HepG2 (cell line): ENCODE measurements around the gene AKR1A1. TPM values are rescaled to one million over a fixed set of nuclear protein-coding genes. Genes with fewer than 3 reads are reported as not detected.

Experiments
- FOXC1 ChIP-seq: sonication (generic); formaldehyde crosslinking; IDR thresholded peaks from 2 replicates; pipeline ENCODE4 v1.8.0; 2022; ENCODE audit warnings: mild to moderate bottlenecking, missing genetic modification reagents, borderline replicate concordance
- HHEX ChIP-seq: IDR thresholded peaks from 2 replicates; pipeline ENCODE4 v1.6.1; 2016; ENCODE audit warnings: control low read depth
- JUNB ChIP-seq: sonication (generic); formaldehyde crosslinking; IDR thresholded peaks from 2 replicates; pipeline ENCODE4 v1.8.0; 2022; ENCODE audit warnings: missing genetic modification reagents, mild to moderate bottlenecking, borderline replicate concordance
- KLF15 ChIP-seq: sonication (generic); formaldehyde crosslinking; IDR thresholded peaks from 2 replicates; pipeline ENCODE4 v1.8.1; 2023; ENCODE audit warnings: borderline replicate concordance, mild to moderate bottlenecking, inconsistent platforms, missing genetic modification reagents, mixed read lengths
- PHF8 ChIP-seq: sonication (generic); formaldehyde crosslinking; IDR thresholded peaks from 2 replicates; pipeline ENCODE4 v1.5.0; 2020; ENCODE audit warnings: missing genetic modification reagents
- REL ChIP-seq: sonication (generic); formaldehyde crosslinking; conservative IDR thresholded peaks from 2 replicates; pipeline ENCODE4 v1.8.0; 2022; ENCODE audit warnings: mild to moderate bottlenecking, missing genetic modification reagents, moderate library complexity
- SAP130 ChIP-seq: IDR thresholded peaks from 2 replicates; pipeline ENCODE4 v1.6.1; 2016; ENCODE audit warnings: low read depth
- ZBTB2 ChIP-seq: sonication (generic); formaldehyde crosslinking; IDR thresholded peaks from 2 replicates; pipeline ENCODE4 v1.8.0; 2022; ENCODE audit warnings: low read depth, missing genetic modification reagents
- ZBTB37 ChIP-seq: sonication (generic); formaldehyde crosslinking; IDR thresholded peaks from 2 replicates; pipeline ENCODE4 v1.4.0; 2020; ENCODE audit warnings: mild to moderate bottlenecking, missing genetic modification reagents
- ZC3H4 ChIP-seq: sonication (generic); formaldehyde crosslinking; IDR thresholded peaks from 2 replicates; pipeline ENCODE4 v1.4.0; 2020; ENCODE audit warnings: missing genetic modification reagents, borderline replicate concordance
- ZNF407 ChIP-seq: sonication (generic); formaldehyde crosslinking; IDR thresholded peaks from one replicate; pipeline ENCODE4 v1.5.1; 2020; ENCODE audit warnings: mild to moderate bottlenecking, missing genetic modification reagents; ENCODE audit errors: not compliant biosample characterization
- ZNF546 ChIP-seq: sonication (generic); formaldehyde crosslinking; conservative IDR thresholded peaks from 2 replicates; pipeline ENCODE4 v1.8.1; 2023; ENCODE audit warnings: mild to moderate bottlenecking, missing genetic modification reagents
- ZNF7 ChIP-seq: IDR thresholded peaks from 2 replicates; pipeline ENCODE4 v1.6.1; 2016; ENCODE audit warnings: missing biosample characterization, missing genetic modification reagents
- ZNF800 ChIP-seq: sonication (generic); formaldehyde crosslinking; IDR thresholded peaks from 2 replicates; pipeline ENCODE4 v1.4.0; 2020; ENCODE audit warnings: missing genetic modification reagents
- ZSCAN30 ChIP-seq: sonication (generic); formaldehyde crosslinking; IDR thresholded peaks from 2 replicates; pipeline ENCODE4 v1.5.0; 2020; ENCODE audit warnings: mild to moderate bottlenecking, missing genetic modification reagents
- polyA plus RNA-seq, 8 experiments: library from polyadenylated mRNA; depleted of rRNA in 3 of 8; stranded (reverse) in 7 of 8; unstranded in 1 of 8; fragments of >200 nt; fragmentation: Illumina TruSeq in 4 of 8; extraction: Trizol in 4 of 8; gene quantifications; 2 replicates each; pipeline versions ENCODE4 v1.2.1 to v1.2.3, GENCODE V29; 2011 to 2016; ENCODE audit warnings: low read depth in 4 of 8, missing spikeins in 1 of 8, mixed read lengths in 1 of 8; ENCODE audit not compliant: insufficient read depth in 1 of 8
- total RNA-seq, 5 experiments: library from RNA; depleted of rRNA; stranded (reverse); fragments of >200 nt; fragmentation: Illumina TruSeq; extraction: Trizol; gene quantifications; 2 replicates each; pipeline ENCODE4 v1.2.3, GENCODE V29; 2016; ENCODE audit warnings: low read depth in 1 of 5

AKR1A1 gene
- total and polyA plus RNA-seq, 2 of the 13 experiments (the other 11 are each of a cell fraction or from before 2014, with no cell fraction given): 181 to 217 TPM

GRCh38 chr1:45583666-45584350 lies 33.2 kb downstream of the AKR1A1 start, which contains the start of gene NASP (continued):
- TF ChIP-seq PHF8 (CRISPR knock-in tag) (peak; percentile 94), ZNF7 (CRISPR knock-in tag) (no peak; the same call in 1 of the 2 replicates), SAP130 (peak; percentile 59), KLF15 (CRISPR knock-in tag) (0 out of 2 replicates have a peak, but pooled peaks have one; percentile 22), ZC3H4 (CRISPR knock-in tag) (no peak), HHEX (CRISPR knock-in tag) (no peak), ZNF546 (CRISPR knock-in tag) (no peak), FOXC1 (CRISPR knock-in tag) (no peak; the same call in none of the 2 replicates), JUNB (no peak; the same call in 1 of the 2 replicates), REL (CRISPR knock-in tag) (peak; percentile 84), ZSCAN30 (CRISPR knock-in tag) (no peak), ZBTB2 (CRISPR knock-in tag) (peak; percentile 78), ZBTB37 (CRISPR knock-in tag) (no peak), ZNF407 (CRISPR knock-in tag) (no peak), ZNF800 (no peak)
